ENCODE results near the gene SEMA4B.
A peak's percentile ranks its signal among the peaks of the same experiment; 100 is the strongest.
"Not testable (repeated sequence)": the region's sequence is repeated elsewhere in the genome, so short reads cannot be mapped to it uniquely, and the experiment has no call there.

Gene SEMA4B

DNA sequence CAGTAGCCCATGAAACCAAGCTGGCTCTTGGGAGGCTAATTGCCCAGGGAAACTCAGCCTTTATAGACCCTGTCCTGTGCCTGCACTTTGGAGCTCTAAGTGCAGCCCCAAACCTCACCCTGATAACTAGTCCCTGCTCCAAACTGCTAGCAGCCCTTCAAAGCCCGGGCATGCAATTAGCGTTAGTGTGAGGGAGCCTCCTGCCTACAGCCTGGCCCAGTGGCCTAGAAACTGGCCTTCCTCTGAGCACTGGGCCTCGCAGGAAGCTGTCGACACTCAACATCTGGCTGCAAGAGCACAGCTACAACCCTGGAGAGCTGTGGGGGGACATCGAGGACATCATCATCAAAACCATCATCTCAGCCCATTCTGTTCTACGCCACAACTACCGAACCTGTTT is 56.6 kb downstream of the SEMA4B start:
- DNase-seq: no peak

DNA sequence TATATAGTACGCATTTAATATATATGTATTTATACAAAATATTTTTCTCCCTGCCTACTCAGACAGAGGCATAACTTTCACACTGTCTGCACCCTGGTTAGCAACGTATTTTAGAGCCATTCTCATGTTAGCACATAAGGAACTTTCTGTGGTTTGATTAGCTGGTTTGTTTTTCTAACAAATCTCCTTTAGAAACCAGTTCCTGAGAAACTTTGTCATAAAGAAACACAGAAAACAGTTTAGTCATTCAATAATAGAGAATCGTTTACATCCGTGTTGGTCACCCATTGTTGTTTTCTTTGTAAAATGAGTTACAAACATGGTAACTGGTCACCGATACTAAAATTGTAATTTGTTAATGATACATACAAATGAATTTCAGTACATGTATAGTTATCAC is 58.4 kb downstream of the SEMA4B start:
- DNase-seq: no peak

DNA sequence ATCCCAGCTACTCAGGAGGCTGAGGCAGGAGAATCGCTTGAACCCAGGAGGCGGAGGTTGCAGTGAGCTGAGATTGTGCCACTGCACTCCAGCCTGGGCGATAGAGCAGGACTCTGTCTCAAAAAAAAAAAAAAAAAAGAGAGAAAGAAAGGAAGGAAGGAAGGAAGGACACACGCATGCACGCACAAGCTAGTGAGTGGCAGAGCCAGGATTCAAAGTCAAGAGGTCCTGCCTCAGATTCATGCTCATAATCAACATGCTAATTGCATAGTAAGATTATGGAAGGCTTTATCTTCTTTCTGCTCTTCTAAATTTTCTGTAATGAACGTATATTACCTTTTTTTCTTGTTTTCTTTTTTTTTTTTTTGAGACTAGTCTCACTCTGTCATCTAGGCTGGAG is 59.6 kb downstream of the SEMA4B start:
- not testable (repeated sequence) for DNase-seq

DNA sequence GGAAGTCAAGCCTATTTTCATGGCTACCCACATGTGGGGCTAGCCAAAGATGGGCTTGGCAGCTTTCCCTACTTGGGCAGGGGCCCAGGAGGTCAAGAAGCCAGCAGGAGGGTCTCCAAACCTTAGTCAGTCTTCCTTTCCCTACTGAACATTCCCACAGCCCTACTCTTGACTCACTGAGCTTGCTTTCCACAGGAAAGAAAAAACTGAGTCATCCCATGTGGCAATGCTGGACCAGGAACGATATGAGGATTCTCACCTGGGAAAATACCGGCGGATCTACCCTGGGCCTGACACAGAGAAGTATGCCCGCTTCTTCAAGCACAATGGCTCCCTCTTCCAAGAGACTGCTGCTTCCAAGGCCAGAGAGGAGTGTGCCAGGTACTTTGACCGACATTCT is 60.7 kb downstream of the SEMA4B start:
- DNase-seq: peak in 1 of 14 donors; percentile 13

DNA sequence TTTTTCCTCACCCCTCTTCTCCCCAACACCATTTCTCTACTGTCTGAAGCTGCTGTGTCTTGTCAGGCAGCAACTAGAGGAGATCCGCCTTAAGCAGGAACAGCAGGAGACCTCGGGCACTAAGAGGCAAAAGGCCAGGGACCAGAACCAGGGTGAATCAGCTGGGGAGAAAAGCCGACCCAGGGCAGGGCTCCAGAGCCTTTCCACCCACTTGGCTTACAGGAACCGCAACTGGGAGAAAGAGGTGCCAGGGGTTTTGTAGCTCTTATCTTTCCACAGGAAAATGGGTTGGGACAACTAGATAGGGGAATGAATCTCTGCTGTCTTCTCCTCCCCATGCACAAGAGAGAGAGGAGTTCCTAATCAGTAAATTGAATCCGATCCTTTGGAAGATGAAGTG is 61.3 kb downstream of the SEMA4B start:
- no peak for DNase-seq

DNA sequence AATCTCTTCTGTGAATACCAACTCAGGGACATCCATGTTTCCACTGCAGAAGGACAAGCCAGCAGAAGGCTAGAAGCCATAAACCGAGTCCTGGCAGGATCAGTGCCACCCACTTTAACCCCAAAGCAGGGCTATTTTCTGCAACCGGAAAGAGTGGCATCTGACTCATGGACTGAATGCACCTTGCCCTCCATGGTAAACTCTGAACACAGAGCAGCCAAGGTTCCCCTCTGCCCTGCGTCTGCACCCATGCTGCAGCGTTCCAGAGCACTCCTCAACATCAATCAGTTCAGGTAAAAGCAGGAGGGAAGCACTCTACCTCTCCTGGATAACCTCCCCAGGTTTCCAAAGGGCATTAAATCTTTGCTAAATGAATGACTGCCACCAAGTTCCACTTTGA is 63.5 kb downstream of the SEMA4B start:
- DNase-seq: no peak

DNA sequence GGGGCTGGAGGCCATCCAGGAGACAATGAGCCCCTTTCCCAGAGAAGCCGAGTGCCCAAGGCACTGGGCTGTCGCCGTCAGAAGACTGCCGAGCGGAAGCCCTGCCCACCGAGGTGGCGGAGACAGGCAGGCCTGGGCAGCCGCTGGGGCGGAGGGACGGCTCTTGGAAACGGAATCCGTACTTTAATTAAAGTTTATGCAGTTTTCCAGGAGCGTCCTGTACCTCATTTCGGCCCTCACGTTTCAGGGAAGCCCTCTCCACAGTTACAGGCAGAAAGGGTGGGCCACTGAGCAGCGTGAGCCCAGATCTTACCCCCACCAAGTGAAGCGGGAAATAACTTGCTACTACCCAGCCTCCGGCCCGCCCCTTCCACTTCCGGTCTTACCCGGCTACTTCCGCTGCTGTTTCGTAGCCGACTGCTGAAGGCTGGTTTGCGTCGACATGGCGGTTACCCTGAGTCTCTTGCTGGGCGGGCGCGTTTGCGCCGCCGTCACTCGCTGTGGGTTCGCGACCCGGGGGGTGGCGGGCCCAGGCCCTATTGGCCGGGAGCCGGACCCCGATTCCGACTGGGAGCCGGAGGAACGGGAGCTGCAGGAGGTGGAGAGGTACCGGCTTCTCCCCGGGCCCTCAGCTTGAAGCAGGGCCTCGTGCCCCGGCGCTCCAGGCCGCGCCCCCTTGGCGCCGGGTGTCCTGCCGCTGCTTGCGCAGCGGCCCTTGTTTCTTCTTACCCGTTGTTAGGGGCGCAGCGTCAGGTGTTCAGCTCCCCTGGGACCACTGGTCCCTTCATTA is 64.3 kb downstream of the SEMA4B start, which contains the start of gene NGRN:
TSS of gene NGRN (plus strand) at position 402 of the 790 bp plus-strand sequence. CDS start at position 443, 41 bp downstream.
- DNase-seq: peak; percentile 60 to 96 (median 91)

DNA sequence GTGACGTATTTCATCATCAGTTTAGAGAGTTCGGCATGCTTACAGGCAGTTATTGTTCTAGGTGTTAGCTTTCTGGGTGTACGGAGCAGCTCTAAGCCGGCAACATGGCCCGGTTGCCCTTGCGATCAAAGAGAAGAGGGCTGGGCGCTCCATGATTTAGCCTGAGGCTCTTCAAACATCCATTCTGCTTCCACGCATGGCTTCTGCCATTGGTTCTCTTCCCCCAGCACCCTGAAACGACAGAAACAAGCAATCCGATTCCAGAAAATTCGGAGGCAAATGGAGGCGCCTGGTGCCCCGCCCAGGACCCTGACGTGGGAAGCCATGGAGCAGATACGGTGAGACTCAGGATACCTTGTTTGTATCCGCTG is 64.9 kb downstream of the SEMA4B start:
- peak in 7 of 14 donors; percentile 29 to 77 (median 60) for DNase-seq

DNA sequence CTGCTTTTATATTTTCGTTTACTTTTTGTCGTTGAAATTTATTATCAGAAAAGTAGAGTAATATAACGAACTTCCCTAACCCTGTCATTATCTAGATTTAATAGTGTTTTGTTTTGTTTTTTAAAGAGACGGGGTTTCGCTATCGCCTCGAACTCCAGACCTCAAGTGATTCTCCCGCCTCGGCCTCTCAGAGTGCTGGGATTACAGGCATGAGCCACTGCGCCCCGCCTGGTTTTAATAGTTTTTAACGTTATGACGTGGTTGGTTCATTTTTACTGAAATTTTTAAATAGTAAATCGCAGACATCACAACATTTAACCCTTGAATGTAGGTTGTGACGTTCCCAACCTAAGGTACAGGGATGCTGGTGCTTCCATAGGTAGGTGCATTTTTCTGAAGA is 65.4 kb downstream of the SEMA4B start:
- DNase-seq: no peak

DNA sequence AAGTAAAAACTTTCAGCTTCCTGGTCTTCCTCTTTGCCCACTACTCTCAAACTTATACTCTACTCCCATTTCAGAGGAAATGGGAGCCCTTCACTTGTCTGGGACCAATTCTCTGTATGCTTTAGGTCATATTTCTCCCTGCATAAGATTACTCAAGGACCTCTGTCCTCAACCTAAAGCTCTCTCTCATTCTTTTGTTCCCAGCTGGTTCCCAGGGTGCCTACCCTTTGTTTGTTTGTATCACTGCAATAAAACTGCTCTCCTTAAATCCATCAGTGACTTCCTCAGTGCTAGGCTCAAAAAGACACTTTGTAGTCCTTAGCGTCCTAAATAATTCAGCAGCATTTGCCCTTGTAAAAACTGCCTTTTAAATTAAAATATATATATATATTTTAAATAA is 67.3 kb downstream of the SEMA4B start:
- no peak for DNase-seq

DNA sequence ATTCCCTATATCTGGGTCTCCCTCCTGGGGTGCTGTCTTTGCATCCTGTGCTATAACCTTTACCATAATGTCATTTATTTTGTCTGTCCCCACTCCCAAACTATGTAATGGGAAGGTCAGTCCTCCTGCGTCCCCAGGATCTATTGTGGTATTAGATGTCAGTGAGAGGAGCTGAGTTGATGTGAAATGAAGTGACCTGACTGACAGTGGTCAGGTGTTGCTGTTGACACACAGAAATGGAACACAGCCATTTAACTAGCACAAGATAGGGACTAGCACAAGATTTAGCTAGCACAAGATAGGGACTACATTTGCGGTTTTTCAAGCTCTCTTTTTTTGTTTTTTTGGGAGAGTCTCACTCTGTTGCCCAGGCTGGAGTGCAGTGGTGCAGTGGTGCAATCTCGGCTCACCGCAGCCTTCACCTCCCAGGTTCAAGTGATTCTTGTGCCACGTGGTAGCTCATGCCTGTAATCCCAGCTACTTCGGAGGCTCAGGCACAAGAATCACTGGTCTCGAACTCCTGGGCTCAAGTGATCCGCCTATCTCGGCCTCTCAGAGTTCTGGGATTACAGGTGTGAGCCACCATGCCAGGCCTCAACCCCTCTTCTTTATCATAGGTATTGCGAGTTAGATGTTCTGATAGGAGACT is 69.5 kb downstream of the SEMA4B start:
- no peak for DNase-seq

DNA sequence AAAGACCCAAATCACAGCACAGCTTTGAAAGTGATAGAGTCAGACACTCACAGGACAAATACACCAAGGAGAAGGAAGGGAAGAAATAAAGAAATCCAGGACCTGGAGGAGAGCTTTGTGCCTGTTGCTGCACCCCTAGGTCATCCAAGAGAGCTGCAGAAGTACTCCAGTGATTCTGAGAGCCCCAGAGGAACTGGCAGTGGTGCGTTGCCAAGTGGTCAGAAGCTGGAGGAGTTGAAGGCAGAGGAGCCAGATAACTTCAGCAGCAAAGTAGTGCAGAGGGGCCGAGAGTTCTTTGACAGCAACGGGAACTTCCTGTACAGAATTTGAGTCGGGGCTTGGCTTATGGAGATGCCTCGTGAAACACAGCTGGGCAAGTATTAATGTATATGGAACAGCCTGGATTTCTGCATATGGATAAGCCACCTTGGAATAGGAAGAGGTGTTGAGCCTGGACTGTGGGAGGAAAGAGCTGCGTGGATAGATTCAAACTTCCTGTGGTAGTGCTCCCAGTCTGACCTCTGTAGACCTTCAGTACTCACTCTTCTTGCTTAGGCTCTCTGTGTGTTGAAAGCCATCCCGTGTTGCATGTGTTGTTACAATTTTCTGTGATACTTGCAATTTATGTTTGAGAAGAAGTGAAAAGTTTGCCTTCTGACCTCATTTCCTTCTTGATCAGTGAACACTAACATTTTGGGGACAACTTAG is 70.5 kb downstream of the SEMA4B start:
- no peak for DNase-seq

DNA sequence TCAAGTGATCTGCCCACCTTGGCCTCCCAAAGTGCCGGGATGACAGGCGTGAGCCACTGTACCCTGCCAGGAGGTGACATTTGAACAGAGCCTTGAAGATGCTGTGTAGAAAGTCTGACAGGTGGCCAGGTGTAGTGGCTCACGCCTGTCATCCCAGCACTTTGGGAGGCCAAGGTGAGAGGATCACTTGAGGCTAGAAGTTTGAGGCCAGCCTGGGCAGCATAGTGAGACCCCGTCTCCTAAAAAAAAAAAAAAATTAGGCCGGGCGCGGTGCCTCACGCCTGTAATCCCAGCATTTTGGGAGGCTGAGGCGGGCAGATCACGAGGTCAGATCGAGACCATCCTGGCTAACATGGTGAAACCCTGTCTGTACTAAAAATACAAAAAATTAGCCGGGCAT is 77.3 kb downstream of the SEMA4B start:
- not testable (repeated sequence) for DNase-seq
